ENCODE results near the gene WWC2.

- TF ChIP-seq POLR2A (IDR thresholded peaks at IDR 0.05) (no peak), CTCF (IDR thresholded peaks at IDR 0.05 in 4 of 5, conservative IDR thresholded peaks at IDR 0.05 in 1 of 5) (no peak)
These were observed 270.0 kb downstream of the WWC2 start for GRCh38 chr4:183369073-183369472.

Data from gastrocnemius medialis (tissue), 4 donors.